ENCODE measurements around the gene DENND1A. TPM values are rescaled to one million over a fixed set of nuclear protein-coding genes. Genes with fewer than 3 reads are reported as not detected.

The DENND1A gene
- total and polyA plus RNA-seq, 2 of the 13 experiments (the other 11 are each of a cell fraction or from before 2014, with no cell fraction given) = 14.8 to 30.1 TPM

DNA sequence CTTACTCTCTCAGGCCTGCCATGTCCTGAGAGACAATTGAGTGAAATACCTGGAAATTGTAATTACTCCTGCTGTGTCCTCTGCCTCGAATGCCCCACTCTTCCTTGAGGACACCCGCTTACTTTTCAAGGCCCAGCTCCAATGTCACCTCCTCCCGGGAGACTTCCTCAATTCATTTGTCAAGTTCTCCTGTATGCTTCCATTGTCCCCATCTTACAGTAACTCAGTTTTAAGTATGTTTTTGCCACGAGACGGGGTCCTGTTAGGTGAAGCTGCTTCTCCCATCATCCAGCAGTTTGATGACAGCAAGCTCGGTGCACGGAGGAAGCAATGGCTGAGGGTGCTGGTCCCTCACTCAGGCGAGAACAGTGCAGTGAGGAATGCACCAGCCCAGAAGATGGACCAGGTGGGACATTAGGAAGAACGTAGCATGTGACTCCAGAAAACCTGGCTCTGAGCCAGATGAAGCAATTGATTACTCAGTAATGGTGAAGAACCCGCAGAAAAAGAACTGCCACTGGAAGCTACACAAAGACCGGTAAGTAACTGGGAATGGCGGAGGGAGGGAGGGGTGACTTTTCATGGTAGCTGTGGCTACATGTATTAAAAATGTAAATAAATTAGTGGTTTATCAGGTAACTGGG, 274.8 kb downstream of the DENND1A start:
- Histone ChIP-seq H3K9me3 (ENCODE audit: low read length) (no peaks in the 10 kb centered on the region), H3K27ac (ENCODE audit: extremely low read length, insufficient read depth, low read length) (no peak overlapping the region), H3K9ac (ENCODE audit: insufficient read depth, low read depth, low read length) (no peak overlapping the region), H2AFZ (ENCODE audit: low read length) (no peak overlapping the region), H3K36me3 (replicated peaks in 1 of 2; ENCODE audit: control insufficient read depth in 1 of 2, insufficient read depth in 2 of 2, low read length in 2 of 2) (peaks cover 4 to 31% of the 10 kb centered on the region in 2 experiments; a peak in 4 of 5 replicates), H4K20me1 (ENCODE audit: insufficient read depth, low read length) (no peaks in the 10 kb centered on the region), H3K4me2 (ENCODE audit: low read depth, low read length) (no peak overlapping the region), H3K4me1 (ENCODE audit: insufficient read depth, low read length) (no peaks in the 10 kb centered on the region), H3K4me3 (replicated peaks in 1 of 3; ENCODE audit: insufficient read depth in 1 of 3, low read depth in 2 of 3, low read length in 3 of 3) (no peak overlapping the region), H3K27me3 (ENCODE audit: control insufficient read depth in 1 of 2, insufficient read depth in 2 of 2, low read length in 2 of 2) (no peaks in the 10 kb centered on the region), H3K79me2 (ENCODE audit: insufficient read depth, low read length) (no peaks in the 10 kb centered on the region)
- BruUV-seq (replicated peaks) = no TSS peak
- POLR2A ChIA-PET = no interaction called here
- CTCF ChIA-PET (ENCODE audit: low intra/inter-chr PET ratio, low total read pairs) = no interaction called here
- TF ChIP-seq, protein P1, sequence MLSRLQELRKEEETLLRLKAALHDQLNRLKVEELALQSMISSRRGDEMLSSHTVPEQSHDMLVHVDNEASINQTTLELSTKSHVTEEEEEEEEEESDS (CRISPR knock-in tag; IDR thresholded peaks at IDR 0.05; ENCODE audit: borderline replicate concordance) = no peak
- TF ChIP-seq ZBTB7B (CRISPR knock-in tag; IDR thresholded peaks at IDR 0.05) (no peak), JUN (CRISPR knock-in tag; IDR thresholded peaks at IDR 0.05) (no peak), MED8 (CRISPR knock-in tag; IDR thresholded peaks at IDR 0.05; ENCODE audit: insufficient replicate concordance) (no peak), ZNF790 (CRISPR knock-in tag; IDR thresholded peaks at IDR 0.05; ENCODE audit: borderline replicate concordance) (no peak), KAT8 (CRISPR knock-in tag; IDR thresholded peaks at IDR 0.05) (no peak), TRIM24 (CRISPR knock-in tag; IDR thresholded peaks at IDR 0.05) (no peak), ZNF343 (CRISPR knock-in tag; IDR thresholded peaks at IDR 0.05) (no peak), KDM5B (CRISPR knock-in tag; IDR thresholded peaks at IDR 0.05; ENCODE audit: borderline replicate concordance) (no peak), ISL2 (CRISPR knock-in tag; IDR thresholded peaks at IDR 0.05) (no peak), ZNF160 (CRISPR knock-in tag; IDR thresholded peaks at IDR 0.05) (no peak), ZNF552 (CRISPR knock-in tag; IDR thresholded peaks at IDR 0.05; ENCODE audit: borderline replicate concordance) (no peak), RFX5 (IDR thresholded peaks at IDR 0.05; ENCODE audit: low read depth, low read length) (no peak)
- TF ChIP-seq, protein P2, sequence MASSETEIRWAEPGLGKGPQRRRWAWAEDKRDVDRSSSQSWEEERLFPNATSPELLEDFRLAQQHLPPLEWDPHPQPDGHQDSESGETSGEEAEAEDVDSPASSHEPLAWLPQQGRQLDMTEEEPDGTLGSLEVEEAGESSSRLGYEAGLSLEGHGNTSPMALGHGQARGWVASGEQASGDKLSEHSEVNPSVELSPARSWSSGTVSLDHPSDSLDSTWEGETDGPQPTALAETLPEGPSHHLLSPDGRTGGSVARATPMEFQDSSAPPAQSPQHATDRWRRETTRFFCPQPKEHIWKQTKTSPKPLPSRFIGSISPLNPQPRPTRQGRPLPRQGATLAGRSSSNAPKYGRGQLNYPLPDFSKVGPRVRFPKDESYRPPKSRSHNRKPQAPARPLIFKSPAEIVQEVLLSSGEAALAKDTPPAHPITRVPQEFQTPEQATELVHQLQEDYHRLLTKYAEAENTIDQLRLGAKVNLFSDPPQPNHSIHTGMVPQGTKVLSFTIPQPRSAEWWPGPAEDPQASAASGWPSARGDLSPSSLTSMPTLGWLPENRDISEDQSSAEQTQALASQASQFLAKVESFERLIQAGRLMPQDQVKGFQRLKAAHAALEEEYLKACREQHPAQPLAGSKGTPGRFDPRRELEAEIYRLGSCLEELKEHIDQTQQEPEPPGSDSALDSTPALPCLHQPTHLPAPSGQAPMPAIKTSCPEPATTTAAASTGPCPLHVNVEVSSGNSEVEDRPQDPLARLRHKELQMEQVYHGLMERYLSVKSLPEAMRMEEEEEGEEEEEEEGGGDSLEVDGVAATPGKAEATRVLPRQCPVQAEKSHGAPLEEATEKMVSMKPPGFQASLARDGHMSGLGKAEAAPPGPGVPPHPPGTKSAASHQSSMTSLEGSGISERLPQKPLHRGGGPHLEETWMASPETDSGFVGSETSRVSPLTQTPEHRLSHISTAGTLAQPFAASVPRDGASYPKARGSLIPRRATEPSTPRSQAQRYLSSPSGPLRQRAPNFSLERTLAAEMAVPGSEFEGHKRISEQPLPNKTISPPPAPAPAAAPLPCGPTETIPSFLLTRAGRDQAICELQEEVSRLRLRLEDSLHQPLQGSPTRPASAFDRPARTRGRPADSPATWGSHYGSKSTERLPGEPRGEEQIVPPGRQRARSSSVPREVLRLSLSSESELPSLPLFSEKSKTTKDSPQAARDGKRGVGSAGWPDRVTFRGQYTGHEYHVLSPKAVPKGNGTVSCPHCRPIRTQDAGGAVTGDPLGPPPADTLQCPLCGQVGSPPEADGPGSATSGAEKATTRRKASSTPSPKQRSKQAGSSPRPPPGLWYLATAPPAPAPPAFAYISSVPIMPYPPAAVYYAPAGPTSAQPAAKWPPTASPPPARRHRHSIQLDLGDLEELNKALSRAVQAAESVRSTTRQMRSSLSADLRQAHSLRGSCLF (CRISPR knock-in tag; IDR thresholded peaks at IDR 0.05; ENCODE audit: borderline replicate concordance) = no peak
- TF ChIP-seq, protein P3, sequence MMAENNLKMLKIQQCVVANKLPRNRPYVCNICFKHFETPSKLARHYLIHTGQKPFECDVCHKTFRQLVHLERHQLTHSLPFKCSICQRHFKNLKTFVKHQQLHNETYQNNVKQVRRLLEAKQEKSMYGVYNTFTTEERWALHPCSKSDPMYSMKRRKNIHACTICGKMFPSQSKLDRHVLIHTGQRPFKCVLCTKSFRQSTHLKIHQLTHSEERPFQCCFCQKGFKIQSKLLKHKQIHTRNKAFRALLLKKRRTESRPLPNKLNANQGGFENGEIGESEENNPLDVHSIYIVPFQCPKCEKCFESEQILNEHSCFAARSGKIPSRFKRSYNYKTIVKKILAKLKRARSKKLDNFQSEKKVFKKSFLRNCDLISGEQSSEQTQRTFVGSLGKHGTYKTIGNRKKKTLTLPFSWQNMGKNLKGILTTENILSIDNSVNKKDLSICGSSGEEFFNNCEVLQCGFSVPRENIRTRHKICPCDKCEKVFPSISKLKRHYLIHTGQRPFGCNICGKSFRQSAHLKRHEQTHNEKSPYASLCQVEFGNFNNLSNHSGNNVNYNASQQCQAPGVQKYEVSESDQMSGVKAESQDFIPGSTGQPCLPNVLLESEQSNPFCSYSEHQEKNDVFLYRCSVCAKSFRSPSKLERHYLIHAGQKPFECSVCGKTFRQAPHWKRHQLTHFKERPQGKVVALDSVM (CRISPR knock-in tag; IDR thresholded peaks at IDR 0.05) = no peak
- FAIRE-seq = no peak
- 98% methylated on average over 12 of the region's 12 CpGs for WGBS (ENCODE audit: low lambda C conversion rate)
- ATAC-seq = no peak
- intact Hi-C loops (cut with micrococcal nuclease; ENCODE audit: unreplicated experiment) (no loop called here), in situ Hi-C loops (cut with HindIII; ENCODE audit: extremely low pct_ligation_motif_present, low pct_unique_long_range_greater_than_20kb) (no loop called here)
- no peak for DNase-seq (ENCODE audit: low spot score)
